ENCODE results near the gene GSTM5. TPM values are rescaled to one million over a fixed set of nuclear protein-coding genes. Genes with fewer than 3 reads are reported as not detected.
"Not testable (repeated sequence)": the region's sequence is repeated elsewhere in the genome, so short reads cannot be mapped to it uniquely, and the experiment has no call there.

GSTM5 gene
- total RNA-seq, 1 experiment from 2014 or later: 1.4 TPM

GRCh38 chr1:109756848-109757521 lies 44.9 kb downstream of the GSTM5 start:
- in situ Hi-C loops (cut with HindIII; ENCODE audit: low sequenced_read_pairs): no loop called here
- DNase-seq (ENCODE audit: low spot score): no peak

- in situ Hi-C loops (cut with HindIII; ENCODE audit: low sequenced_read_pairs): no loop called here
- no peak for DNase-seq (ENCODE audit: low spot score)
These were observed 46.1 kb downstream of the GSTM5 start for GRCh38 chr1:109757936-109758786.

GRCh38 chr1:109759513-109760334 lies 47.7 kb downstream of the GSTM5 start:
- in situ Hi-C loops (cut with HindIII; ENCODE audit: low sequenced_read_pairs): no loop called here
- no peak for DNase-seq (ENCODE audit: low spot score)

- in situ Hi-C loops (cut with HindIII; ENCODE audit: low sequenced_read_pairs): no loop called here
- no peak for DNase-seq (ENCODE audit: low spot score)
These were observed 48.7 kb downstream of the GSTM5 start for GRCh38 chr1:109760581-109761226.

GRCh38 chr1:109761227-109762038 lies 49.4 kb downstream of the GSTM5 start:
- in situ Hi-C loops (cut with HindIII; ENCODE audit: low sequenced_read_pairs): no loop called here
- DNase-seq (ENCODE audit: low spot score): peak; percentile 95

- DNase-seq (ENCODE audit: low spot score): no peak
- in situ Hi-C loops (cut with HindIII; ENCODE audit: low sequenced_read_pairs): no loop called here
These were observed 50.1 kb downstream of the GSTM5 start for GRCh38 chr1:109762039-109762585.

GRCh38 chr1:109762821-109763645 lies 51.0 kb downstream of the GSTM5 start:
- in situ Hi-C loops (cut with HindIII; ENCODE audit: low sequenced_read_pairs): no loop called here
- no peak for DNase-seq (ENCODE audit: low spot score)

GRCh38 chr1:109763646-109764415 lies 51.8 kb downstream of the GSTM5 start, which contains the start of gene EPS8L3:
Gene EPS8L3 (minus strand): TSS chr1:109763923. CDS start chr1:109761749, 2,174 bp downstream.
- DNase-seq (ENCODE audit: low spot score): no peak
- in situ Hi-C loops (cut with HindIII; ENCODE audit: low sequenced_read_pairs): no loop called here

- no peak for DNase-seq (ENCODE audit: low spot score)
- in situ Hi-C loops (cut with HindIII; ENCODE audit: low sequenced_read_pairs): no loop called here
These were observed 52.8 kb downstream of the GSTM5 start for GRCh38 chr1:109764561-109765482.

- DNase-seq (ENCODE audit: low spot score): no peak
- in situ Hi-C loops (cut with HindIII; ENCODE audit: low sequenced_read_pairs): no loop called here
These were observed 53.4 kb downstream of the GSTM5 start for GRCh38 chr1:109765483-109765815.

GRCh38 chr1:109765896-109766615 lies 54.0 kb downstream of the GSTM5 start:
- in situ Hi-C loops (cut with HindIII; ENCODE audit: low sequenced_read_pairs): no loop called here
- no peak for DNase-seq (ENCODE audit: low spot score)

GRCh38 chr1:109766991-109767636 lies 55.1 kb downstream of the GSTM5 start:
- DNase-seq (ENCODE audit: low spot score); in situ Hi-C loops (cut with HindIII; ENCODE audit: low sequenced_read_pairs): not testable (repeated sequence)
